H1 (cell line): ENCODE measurements around the gene ASXL1.

Experiments
- ATF3 ChIP-seq: IDR thresholded peaks from 2 replicates; pipeline ENCODE4 v1.6.1; 2011; ENCODE audit warnings: low read depth, mild to moderate bottlenecking, low read length; ENCODE audit not compliant: insufficient read depth
- BACH1 ChIP-seq: IDR thresholded peaks from 2 replicates; pipeline ENCODE4 v1.6.1; 2012; ENCODE audit warnings: low read length, improper control_type of control experiment
- EZH2 ChIP-seq: fragments of 200-600 bp; sonication (generic); IDR thresholded peaks from 2 replicates; pipeline ENCODE4 v1.7.1; 2012; ENCODE audit warnings: low read depth, mild to moderate bottlenecking, moderate library complexity, low read length, inconsistent platforms; ENCODE audit not compliant: severe bottlenecking
- GABPA ChIP-seq: IDR thresholded peaks from 2 replicates; pipeline ENCODE4 v1.6.1; 2011; ENCODE audit warnings: mild to moderate bottlenecking, low read length, moderate library complexity, borderline replicate concordance; ENCODE audit not compliant: insufficient read depth
- POLR2A ChIP-seq, 2 experiments: IDR thresholded peaks; 1 replicate in 1 of 2; 2 replicates in 1 of 2; pipeline ENCODE4 v1.6.1; 2011; ENCODE audit warnings: low read depth in 2 of 2, low read length in 2 of 2, mild to moderate bottlenecking in 2 of 2; ENCODE audit errors: control extremely low read depth in 1 of 2
- RAD21 ChIP-seq, 2 experiments: IDR thresholded peaks in 1 of 2; conservative IDR thresholded peaks in 1 of 2; 2 replicates each; pipeline ENCODE4 v1.6.1; 2011; ENCODE audit warnings: low read depth in 2 of 2, low read length in 2 of 2, improper control_type of control experiment in 1 of 2, inconsistent platforms in 1 of 2, mild to moderate bottlenecking in 1 of 2, moderate library complexity in 1 of 2
- SIN3A ChIP-seq, 2 experiments: IDR thresholded peaks in 1 of 2; conservative IDR thresholded peaks in 1 of 2; 2 replicates each; pipeline ENCODE4 v1.6.1; 2011 to 2012; ENCODE audit warnings: low read length in 2 of 2, improper control_type of control experiment in 1 of 2, low read depth in 1 of 2, mild to moderate bottlenecking in 1 of 2
- SP2 ChIP-seq: IDR thresholded peaks from 2 replicates; pipeline ENCODE4 v1.6.1; 2012; ENCODE audit warnings: mild to moderate bottlenecking, low read length, inconsistent platforms
- TF ChIP-seq, protein P1 (sequence below), 3 experiments: IDR thresholded peaks; 1 replicate in 2 of 3; 2 replicates in 1 of 3; pipeline versions ENCODE4 v1.5.1 to v1.6.1; 2011; ENCODE audit warnings: low read length in 3 of 3, mild to moderate bottlenecking in 3 of 3, inconsistent platforms in 2 of 3, low read depth in 1 of 3, moderate library complexity in 1 of 3; ENCODE audit not compliant: insufficient read depth in 1 of 3; ENCODE audit errors: control extremely low read depth in 1 of 3
- TF ChIP-seq, protein P2 (sequence below): IDR thresholded peaks from 2 replicates; pipeline ENCODE4 v1.6.1; 2012; ENCODE audit warnings: low read length, inconsistent platforms

- no peak for TF ChIP-seq GABPA
- TF ChIP-seq, protein P1, sequence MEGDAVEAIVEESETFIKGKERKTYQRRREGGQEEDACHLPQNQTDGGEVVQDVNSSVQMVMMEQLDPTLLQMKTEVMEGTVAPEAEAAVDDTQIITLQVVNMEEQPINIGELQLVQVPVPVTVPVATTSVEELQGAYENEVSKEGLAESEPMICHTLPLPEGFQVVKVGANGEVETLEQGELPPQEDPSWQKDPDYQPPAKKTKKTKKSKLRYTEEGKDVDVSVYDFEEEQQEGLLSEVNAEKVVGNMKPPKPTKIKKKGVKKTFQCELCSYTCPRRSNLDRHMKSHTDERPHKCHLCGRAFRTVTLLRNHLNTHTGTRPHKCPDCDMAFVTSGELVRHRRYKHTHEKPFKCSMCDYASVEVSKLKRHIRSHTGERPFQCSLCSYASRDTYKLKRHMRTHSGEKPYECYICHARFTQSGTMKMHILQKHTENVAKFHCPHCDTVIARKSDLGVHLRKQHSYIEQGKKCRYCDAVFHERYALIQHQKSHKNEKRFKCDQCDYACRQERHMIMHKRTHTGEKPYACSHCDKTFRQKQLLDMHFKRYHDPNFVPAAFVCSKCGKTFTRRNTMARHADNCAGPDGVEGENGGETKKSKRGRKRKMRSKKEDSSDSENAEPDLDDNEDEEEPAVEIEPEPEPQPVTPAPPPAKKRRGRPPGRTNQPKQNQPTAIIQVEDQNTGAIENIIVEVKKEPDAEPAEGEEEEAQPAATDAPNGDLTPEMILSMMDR (IDR thresholded peaks at IDR 0.05; ENCODE audit: control extremely low read depth in 1 of 3, insufficient read depth in 1 of 3, low read depth in 1 of 3, low read length in 3 of 3), result no peak
- TF ChIP-seq, protein P2, sequence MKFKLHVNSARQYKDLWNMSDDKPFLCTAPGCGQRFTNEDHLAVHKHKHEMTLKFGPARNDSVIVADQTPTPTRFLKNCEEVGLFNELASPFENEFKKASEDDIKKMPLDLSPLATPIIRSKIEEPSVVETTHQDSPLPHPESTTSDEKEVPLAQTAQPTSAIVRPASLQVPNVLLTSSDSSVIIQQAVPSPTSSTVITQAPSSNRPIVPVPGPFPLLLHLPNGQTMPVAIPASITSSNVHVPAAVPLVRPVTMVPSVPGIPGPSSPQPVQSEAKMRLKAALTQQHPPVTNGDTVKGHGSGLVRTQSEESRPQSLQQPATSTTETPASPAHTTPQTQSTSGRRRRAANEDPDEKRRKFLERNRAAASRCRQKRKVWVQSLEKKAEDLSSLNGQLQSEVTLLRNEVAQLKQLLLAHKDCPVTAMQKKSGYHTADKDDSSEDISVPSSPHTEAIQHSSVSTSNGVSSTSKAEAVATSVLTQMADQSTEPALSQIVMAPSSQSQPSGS, result no peak
- TF ChIP-seq POLR2A (IDR thresholded peaks at IDR 0.05; ENCODE audit: control extremely low read depth in 1 of 2, low read depth in 2 of 2, low read length in 2 of 2), result no peak
- TF ChIP-seq EZH2, result no peak
- no peak for TF ChIP-seq RAD21 (IDR thresholded peaks at IDR 0.05 in 1 of 2, conservative IDR thresholded peaks at IDR 0.05 in 1 of 2; ENCODE audit: low read depth in 2 of 2, low read length in 2 of 2)
- no peak for TF ChIP-seq SP2
- TF ChIP-seq ATF3, result no peak
- TF ChIP-seq BACH1, result no peak
- no peak for TF ChIP-seq SIN3A (conservative IDR thresholded peaks at IDR 0.05 in 1 of 2, IDR thresholded peaks at IDR 0.05 in 1 of 2; ENCODE audit: low read depth in 1 of 2, low read length in 2 of 2)
Measured at GRCh38 chr20:32348207-32348606, 9.9 kb upstream of the ASXL1 start.
